GM12872 (cell line): ENCODE results near the gene RAPGEF1.

Experiments used
- CTCF ChIP-seq: IDR thresholded peaks from 3 replicates; pipeline ENCODE4 v1.5.1; 2011; ENCODE audit warnings: low read depth, mild to moderate bottlenecking, low read length, moderate library complexity; ENCODE audit not compliant: insufficient read depth

The RAPGEF1 gene

DNA sequence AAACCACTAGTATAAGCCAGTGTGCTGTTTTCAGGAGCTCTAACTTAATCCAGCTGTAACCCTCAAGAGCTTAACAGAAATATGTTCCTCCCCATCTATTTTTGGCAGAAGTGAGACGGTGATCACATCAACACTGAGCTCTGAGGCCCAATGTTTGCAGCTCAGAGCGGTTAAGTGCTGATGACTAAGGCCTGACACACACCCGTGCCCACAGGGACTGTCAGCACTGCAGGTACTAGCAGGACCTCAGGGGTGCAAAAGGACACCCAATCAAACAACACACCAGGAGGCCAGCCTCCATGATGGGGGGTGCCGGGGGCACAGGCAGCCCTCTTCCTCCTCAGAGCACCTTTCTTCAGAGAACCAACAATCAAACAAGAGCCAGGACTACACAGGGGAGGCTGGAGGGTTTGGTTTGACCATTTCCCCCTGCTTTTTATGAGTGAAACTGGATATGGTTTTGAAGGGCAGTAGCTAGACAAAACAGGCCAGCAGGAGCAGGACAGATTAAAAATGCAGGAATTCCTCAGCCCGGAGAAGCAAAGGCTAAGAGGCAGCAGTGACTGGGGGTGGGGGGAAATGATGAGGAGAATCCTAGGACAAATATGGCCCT is 61.3 kb downstream of the RAPGEF1 start:
- TF ChIP-seq CTCF = no peak

DNA sequence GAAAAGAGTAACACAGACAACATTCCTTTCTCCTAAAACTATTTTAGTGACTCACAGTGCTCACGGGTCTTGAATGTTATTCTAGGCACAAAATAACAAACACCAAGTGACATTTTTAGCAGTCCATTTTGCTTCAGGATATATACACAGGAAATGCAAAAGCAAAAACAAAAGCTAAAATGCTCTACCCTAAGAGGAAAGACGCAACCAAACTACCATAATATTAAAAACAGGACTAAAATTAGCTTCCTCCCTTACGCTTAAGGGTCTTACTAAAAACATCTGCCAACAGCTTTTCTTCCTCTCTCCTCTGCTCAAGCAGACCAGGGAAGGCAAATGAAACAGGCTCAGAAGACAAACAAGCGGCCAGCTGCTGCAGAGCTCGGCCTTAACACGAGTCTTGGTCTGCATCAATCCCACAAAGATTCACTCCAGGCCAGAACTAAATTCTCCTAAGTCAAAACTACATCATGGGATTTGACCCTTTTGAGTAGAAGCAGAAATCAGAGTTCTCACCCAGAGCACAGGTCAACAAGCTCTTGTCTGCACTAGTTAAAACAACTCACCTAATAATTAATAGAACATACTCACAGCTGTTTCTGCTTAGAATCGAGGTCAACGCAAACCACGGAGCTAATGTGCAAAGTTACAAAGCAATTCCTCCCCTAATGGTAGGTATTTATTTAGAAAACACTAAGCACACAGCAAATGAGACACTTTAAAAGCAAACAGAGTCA is 62.3 kb downstream of the RAPGEF1 start:
- TF ChIP-seq CTCF = no peak

DNA sequence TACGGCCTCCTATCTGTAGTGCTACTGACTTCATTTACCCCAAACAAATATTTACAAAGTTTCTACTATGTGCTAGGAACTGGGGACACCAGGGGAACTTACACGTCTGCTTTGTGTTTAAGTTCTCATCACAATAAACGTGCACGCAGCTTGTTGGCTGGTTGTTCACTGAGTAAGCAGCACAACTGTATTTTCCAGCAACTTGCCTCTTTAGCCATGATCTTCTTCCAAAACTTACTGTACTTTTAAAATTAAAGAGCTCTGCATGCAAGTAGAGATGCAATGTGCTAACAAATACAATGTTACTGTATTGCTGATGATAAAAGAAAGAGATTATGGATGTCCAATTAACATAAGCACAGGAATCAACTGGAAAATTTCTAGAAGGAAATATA is 62.8 kb downstream of the RAPGEF1 start:
- TF ChIP-seq CTCF = no peak

DNA sequence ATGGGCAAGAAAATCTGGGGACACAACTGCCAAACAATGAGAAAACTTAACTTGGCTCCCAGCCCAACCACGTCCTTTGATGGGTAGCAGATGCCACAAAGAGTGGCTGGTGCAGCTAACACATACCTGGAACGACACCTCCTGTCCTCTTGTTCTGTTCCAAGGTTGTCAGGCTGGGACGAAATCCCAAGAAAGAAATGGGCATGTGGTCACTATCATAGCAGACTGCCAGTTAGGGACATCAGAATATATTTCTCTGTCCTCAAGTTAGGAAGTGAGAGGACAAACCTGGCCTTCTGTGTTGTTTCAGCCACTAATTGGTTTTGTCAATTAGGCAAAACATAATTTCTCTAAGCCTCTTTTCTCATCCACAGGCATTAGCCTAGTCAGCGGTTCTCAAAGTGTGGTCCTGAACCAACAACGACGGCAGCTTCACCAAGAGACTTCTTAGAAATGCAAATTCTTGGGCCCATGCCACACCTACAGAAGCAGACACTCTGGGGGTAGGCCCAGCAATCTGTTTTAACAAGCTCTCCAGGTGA is 63.4 kb downstream of the RAPGEF1 start:
- TF ChIP-seq CTCF = no peak

GRCh38 chr9:131675437-131676022 is 64.3 kb downstream of the RAPGEF1 start:
- no peak for TF ChIP-seq CTCF

GRCh38 chr9:131674425-131675421 is 65.2 kb downstream of the RAPGEF1 start:
- no peak for TF ChIP-seq CTCF
